Esophagus squamous epithelium (tissue), 4 donors: Measurements from ENCODE around the gene MAD1L1.

Experiments used
- POLR2A ChIP-seq, 4 donors: fragments of 450-650 bp; IDR thresholded peaks; one replicate each; pipeline ENCODE4 v1.6.1; 2017; ENCODE audit warnings: antibody characterized with exemption in 4 of 4, mild to moderate bottlenecking in 4 of 4, moderate library complexity in 3 of 4
- TF ChIP-seq, protein P1 (sequence below), 6 experiments: fragments of 450-650 bp in 4 of 6; fragments of 200-600 bp in 2 of 6; sonication (generic) in 2 of 6; IDR thresholded peaks; one replicate each; pipeline ENCODE4 v1.5.1; 2016 to 2019; ENCODE audit warnings: antibody characterized with exemption in 6 of 6, mild to moderate bottlenecking in 4 of 6, moderate library complexity in 4 of 6

DNA sequence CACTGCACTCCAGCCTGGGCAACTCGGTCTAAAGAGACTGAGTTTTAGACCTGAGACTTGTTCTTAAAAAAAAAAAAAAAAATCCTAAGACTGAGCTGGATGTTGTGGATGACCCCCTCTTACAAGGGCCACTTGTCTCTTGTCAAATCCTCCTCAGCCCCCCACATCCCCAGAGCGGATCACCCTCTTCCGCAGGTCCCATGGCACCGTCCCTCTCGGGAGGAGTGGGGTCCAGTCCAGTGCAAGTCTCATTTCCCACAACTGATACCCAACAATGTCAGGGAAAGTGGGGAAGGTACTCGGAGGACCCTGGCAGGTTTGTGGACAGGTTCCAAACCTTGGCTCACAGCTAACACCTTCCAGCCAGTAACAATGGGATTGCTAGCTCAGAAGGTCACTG, 462.4 kb downstream of the MAD1L1 start:
- TF ChIP-seq, protein P1, sequence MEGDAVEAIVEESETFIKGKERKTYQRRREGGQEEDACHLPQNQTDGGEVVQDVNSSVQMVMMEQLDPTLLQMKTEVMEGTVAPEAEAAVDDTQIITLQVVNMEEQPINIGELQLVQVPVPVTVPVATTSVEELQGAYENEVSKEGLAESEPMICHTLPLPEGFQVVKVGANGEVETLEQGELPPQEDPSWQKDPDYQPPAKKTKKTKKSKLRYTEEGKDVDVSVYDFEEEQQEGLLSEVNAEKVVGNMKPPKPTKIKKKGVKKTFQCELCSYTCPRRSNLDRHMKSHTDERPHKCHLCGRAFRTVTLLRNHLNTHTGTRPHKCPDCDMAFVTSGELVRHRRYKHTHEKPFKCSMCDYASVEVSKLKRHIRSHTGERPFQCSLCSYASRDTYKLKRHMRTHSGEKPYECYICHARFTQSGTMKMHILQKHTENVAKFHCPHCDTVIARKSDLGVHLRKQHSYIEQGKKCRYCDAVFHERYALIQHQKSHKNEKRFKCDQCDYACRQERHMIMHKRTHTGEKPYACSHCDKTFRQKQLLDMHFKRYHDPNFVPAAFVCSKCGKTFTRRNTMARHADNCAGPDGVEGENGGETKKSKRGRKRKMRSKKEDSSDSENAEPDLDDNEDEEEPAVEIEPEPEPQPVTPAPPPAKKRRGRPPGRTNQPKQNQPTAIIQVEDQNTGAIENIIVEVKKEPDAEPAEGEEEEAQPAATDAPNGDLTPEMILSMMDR (IDR thresholded peaks at IDR 0.05), result no peak
- no peak for TF ChIP-seq POLR2A (IDR thresholded peaks at IDR 0.05)
